Esophagus squamous epithelium (tissue), 4 donors: ENCODE data around the gene NUBPL.

ENCODE experiments used
- CTCF ChIP-seq, 6 experiments: fragments of 450-650 bp in 4 of 6; fragments of 200-600 bp in 2 of 6; sonication (generic) in 2 of 6; IDR thresholded peaks; one replicate each; pipeline ENCODE4 v1.5.1; 2016 to 2019; ENCODE audit warnings: antibody characterized with exemption in 6 of 6, mild to moderate bottlenecking in 4 of 6, moderate library complexity in 4 of 6
- POLR2A ChIP-seq, 4 donors: fragments of 450-650 bp; IDR thresholded peaks; one replicate each; pipeline ENCODE4 v1.6.1; 2017; ENCODE audit warnings: antibody characterized with exemption in 4 of 4, mild to moderate bottlenecking in 4 of 4, moderate library complexity in 3 of 4

GRCh38 chr14:31561155-31561846, at the start of gene NUBPL:
- TF ChIP-seq CTCF (IDR thresholded peaks at IDR 0.05) (peak in 3 of 6 experiments; percentile 10 to 38 (median 15)), POLR2A (IDR thresholded peaks at IDR 0.05) (peak in 2 of 4 donors; percentile 29 to 52)
